Activated effector memory CD4-positive, alpha-beta T cell treated with Interleukin-2 at 50 U/mL for 16 hours (primary cell): Measurements from ENCODE around the gene TBC1D2.
"Not testable (repeated sequence)": the region's sequence is repeated elsewhere in the genome, so short reads cannot be mapped to it uniquely, and the experiment has no call there.

Experiments
- DNase-seq: peaks from one replicate; pipeline ENCODE4 v3.0.0-alpha.2; 2020

The TBC1D2 gene

DNA sequence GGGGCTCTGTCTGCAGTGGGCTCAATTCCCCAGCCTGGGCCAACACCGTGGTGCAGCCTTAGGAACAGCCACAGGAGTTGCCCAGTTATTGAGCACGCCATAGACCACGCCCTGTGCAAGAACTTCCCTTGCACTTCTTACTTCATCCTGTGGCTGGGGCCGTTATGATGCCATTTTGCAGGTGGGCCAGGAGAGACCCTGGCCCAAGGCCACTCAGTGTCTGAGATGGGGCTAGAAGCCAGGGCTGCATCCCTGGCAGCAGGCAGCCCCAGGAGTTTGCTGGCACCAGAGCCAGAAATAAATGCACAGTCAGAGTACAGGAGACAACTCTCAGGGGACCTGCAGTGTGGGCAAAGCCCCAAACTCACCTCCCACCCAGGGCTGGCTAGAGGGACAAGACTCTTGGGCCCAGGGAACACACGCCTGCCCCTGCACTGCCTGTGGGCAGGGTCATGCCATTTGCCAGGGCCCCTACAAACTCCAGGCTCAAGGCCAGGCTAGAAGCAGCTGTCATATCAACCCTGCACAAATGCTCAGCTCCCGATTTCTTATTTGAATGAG, 69.8 kb downstream of the TBC1D2 start:
- DNase-seq = no peak

DNA sequence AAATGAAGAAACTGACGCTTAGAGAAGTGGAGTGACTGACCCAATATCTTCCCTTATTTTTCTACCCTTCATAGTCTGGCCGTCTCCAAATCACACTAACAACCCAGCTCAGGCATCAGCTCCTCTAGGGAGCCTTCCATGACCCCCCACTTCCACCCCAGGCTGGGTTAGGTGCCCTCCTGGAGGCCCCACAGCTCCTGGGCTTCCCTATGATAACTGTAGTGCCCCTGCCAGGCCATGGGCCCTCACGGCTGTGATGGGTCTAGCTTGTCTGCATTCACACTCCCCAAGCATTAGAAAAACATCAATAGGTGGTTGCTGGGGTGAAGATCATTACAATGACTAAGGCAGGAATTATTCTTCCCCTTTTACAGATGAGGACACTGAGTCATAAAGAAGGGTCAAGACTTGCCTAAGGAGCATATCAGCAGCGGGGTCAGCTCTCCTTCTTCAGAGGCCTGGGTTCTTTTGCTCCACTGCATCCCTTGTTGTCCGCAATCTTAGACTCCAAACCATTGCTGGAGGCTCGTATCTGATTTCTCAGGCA, 70.4 kb downstream of the TBC1D2 start:
- DNase-seq = no peak

DNA sequence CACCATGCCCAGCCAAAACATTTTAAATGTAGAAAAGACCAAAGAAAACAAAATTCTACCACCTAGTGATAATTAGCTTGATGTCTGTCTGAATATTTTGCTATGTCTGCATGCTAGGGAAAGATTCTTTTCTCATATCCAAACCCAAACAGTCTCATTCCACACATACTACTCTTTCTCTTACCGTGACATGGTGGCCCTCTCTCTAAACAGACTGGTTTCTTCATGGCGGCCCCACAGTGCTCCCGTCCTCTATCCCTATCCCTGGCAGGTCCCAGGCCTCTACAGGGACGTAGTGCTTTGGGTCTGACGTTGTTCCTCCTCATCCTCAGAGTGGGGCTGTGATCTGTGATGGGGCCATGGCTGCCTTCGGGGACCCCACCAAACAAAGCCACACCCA, 71.1 kb downstream of the TBC1D2 start:
- no peak for DNase-seq

DNA sequence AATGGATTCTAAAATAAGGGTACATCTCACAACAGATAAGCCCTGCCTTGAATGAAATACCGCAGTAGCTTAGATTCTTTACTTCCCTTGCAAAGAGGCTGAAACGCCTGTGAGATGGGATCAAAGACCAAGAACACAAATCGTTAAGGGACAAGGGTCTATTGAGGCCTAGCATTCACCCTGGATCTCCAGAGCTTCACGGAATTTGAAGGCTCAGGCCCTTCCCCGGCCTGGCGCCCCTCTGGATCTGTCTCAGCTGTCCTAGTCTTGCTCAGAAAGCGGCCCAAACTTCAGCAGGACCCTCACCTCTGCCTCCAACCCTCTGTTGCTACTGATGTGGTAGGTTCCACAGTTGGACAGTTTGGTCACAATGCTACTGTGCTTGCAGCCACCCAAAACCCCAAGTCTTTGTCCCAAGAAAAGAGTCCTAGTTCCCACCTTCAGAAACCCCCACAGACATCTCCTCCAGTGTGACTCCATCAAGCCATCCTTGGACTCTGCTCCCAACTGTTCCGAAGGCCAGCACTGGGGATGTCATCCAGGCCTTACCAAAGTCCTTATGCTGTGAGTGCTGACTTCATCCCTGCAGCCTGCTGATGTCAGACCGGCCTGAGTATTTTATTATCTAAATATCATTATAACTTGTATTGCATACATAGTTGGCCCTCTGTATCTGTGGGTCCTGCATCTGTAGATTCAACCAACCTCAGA, 72.4 kb downstream of the TBC1D2 start:
- DNase-seq = no peak

DNA sequence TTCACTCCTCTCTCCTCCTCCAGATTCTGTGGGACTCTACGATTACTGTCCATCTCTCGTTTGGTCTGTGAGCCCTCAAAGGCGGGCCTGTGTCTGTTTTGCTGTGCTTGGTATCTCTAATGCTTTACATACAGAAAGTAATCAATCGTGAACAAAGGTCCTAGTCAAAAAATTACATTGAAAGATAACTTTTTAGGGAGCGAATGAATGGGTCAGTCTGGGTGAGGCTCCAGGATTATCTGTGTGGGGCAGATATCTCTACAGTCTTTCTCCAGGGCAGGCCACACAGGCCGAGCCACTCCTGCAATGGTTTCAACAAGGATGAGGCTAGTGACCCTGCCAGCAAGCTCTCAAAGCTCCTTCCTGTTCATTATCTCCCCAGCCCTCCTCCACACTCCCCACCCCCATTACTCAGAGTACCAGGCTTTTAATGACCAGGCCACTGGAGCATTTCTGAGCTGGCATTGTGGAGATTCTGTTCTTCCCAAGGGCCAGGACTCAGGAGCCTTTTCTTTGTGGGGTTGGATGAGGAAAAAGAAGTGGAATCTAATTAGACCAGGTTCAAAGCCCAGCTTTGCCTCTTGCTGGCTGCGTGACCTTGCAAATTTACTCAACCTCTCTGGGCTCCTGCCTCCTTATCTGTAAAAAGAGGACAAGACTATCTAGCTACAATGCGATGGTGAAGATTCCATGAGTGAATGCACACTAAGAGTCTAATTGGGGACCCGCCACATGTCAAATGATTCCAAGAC, 73.2 kb downstream of the TBC1D2 start:
- DNase-seq = no peak

DNA sequence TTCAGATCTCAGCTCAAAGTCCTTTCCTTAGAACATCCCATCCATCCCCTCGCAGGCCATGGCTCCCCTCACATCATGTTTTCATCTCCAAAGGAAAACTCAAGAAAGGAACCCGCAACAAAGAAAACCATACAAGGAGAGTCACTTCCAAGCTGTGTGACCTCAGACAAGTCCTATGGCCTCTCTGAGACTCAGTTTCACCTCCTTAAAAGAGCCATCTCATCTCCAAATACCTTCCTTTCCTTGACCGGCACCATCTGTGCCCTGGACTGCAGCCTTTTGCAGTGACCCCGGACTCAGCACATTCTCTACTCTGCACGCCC, 73.7 kb downstream of the TBC1D2 start:
- no peak for DNase-seq

DNA sequence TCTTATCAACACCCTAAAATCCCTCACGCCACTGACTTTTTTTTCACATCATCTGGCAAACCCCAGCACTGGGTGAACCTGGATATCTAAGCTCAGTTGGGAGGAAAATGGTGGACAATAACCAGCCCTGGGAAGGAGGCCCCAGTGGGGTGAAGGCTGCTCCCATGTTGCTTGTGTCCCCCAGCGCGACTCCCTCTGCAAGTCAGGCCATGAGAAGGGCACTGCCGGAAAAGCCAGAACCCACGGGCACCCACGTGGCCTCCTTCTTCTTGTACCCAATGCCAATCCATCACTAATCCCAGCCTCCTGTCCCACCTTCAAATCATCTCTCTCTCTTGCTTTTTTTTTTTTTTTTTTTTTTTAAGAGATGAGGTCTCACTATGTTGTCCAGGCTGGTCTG, 74.5 kb downstream of the TBC1D2 start:
- DNase-seq = no peak

DNA sequence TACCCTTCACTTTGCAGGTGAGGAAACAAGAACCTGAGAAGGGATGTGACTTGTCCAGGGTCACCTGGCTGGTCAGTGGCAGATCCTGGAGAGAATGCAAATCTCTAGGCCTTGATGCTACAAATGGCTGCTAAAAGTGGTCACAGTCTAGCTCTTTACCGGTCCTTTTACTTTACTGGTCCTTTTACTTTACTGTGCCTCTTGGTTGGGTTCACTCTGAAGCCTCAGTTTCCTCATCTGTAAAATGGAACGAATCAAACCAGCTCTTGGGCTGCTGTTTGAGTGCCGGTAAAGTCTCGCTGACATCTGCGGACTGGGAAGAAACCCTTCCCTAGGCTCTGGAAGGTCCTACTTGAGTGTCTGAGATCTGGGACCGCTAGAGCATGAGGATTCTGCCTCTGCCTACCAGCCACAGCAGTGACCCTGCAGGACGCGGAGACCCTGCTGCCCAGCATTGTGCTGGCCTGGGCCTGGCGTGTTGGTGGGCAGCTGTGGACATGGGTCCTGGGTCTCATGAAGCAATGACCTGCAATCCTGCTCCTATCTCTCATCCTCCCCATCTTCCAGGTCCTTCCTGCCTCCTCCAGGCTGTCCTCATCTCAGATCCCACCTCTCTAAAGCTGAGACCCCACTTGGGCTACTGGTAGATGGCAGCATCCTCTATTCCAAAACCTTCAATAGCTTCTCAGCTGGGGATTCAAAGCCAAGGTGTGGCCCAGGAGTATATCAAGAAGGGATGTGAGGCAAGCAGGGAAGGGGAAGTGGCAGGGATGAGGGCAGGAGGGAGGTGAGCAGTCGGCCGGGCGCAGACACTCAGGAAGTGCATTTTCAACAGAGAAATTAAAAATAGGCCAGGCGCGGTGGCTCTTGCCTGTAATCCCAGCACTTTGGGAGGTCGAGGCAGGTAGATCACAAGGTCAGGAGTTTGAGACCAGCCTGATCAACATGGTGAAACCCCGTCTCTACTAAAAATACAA, 76.3 kb downstream of the TBC1D2 start:
- no peak for DNase-seq

DNA sequence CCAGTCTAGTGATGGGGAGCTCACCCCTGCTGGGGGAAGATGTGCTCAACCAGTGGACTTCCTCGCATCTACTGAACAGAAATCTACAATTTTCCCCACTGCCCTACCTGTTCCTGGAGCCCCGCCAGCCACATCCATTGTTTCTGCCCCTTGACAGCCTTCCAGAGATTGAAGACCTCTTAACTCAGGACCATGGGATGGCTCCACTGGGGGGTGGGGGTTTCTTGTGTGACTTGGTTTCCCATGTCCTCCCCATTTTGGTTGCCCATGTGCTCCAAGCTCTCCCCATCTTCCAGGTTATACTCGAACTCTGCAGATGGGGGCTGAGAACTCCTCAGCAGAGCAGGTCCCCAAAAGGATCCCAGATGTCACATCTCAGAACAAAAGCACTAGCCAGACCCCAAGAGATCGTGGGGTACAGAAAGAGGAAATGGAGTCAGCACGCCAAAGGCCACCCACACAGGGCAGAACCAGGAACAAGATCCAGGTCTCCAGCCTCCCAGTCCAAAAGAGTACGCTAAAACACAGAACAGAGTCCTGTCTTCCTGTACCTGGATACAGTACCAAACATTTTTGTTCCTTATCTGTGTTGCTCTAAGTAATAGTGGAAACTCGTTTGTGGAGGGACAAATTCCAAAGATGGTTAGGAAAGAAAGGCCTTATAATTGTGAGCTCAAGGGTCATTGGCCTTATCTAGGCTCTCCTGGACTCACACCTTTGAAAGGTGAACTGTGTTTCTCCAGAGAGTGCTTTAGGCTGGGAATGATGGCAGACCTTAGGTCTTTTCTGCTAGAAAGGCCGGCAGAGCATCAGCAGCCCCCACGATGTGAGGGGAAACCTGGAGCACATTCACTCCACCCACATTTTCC, 78.8 kb downstream of the TBC1D2 start:
- no peak for DNase-seq

DNA sequence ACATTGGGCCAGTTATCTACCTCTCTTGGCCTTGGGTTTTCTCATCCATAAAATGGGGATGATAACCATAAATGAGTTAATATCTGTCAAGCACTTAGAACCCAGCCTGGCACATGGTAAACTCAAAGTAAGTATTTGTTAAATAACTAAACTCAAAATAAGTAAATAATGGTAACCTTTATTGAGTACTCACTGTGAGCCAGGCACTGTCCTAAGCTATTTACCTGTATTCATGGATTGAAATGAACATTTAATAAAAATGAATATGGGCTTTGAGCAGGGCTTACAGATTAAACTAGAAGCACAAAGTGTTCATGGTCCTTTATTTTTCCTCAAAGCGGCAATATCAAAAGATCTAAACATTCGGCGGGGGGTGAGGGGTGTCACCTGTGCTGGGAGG, 79.7 kb downstream of the TBC1D2 start:
- no peak for DNase-seq

DNA sequence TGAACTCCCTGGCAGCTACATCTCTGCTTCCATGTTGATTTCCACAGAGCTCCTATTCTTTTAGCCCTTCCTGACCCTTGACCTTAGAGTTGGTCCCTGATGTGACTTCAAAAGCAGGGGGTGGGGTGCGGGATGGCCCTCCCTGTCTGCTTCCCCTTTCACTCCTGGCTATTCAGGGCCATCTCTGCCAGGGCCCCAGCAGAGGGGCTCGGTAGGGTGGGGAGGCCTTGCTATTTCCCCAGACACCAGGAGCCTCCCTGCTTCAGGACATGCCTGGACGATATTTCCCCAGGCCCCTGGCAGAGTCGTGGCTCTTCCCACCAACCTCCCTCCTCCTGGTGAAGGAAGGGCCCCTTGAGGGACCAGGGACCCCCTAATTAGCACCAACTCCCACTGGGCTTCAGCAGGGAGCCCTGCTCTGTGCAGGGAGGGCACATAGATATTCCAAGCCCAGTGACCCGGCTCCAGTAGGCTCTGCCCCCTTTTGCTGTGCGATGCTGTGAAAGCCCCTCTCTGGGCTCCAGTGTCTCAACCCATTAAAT, 80.3 kb downstream of the TBC1D2 start:
- no peak for DNase-seq

DNA sequence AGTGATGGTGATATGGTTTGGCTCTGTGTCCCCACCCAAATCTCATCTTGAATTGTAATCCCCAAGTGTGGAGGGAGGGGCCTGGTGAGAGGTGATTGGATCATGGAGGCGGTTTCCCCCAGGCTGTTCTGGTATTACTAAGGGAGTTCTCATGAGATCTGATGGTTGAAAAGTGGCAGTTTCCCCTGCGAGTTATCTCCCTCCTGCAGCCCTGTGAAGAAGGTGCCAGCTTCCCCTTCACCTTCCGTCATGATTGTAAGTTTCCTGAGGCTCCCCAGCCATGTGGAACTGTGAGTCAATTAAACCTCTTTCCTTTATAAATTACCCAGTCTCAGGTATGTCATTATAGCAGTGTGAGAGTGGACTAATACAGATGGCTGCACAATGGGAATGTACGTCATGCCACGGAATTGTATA, 80.9 kb downstream of the TBC1D2 start:
- DNase-seq = not testable (repeated sequence)

DNA sequence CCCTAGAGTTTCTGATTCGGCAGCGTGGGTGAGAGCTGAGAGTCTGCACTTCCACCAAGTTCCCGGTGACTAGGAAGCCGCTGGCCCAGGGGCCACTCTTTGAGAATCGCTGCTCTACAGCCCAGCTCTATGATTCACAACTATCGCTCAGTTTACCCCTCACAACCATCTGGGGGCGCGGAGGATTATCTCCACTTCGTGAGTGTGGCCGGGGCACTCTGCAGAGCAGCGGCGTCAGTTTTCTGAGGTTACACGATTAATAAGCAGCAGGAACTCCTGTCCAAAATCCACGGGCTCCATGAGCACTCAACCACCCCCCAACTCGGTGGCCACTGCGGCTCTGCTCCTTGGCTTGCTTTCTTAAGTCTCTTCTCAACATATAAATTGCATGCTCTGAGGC, 82.3 kb downstream of the TBC1D2 start:
- no peak for DNase-seq

DNA sequence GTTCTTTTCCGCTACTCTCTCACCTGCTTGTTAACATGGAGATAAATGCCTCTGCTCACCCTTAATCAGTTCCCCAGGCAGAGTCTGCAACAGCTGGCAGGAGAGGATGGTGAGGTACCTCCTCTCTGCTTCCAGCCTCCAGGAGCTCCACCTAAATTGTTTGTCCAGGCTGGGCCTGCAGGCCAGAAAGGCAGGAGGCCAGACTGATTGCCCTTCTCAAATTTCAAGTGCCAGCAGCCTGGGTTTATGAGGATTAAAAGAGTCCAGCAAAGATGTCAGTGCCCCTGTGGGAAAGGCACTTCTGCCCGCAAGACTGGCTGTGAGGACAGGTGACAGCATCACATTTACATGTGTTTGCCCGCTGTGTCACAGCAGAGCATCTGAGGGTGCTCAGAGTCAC, 82.8 kb downstream of the TBC1D2 start:
- DNase-seq = no peak

DNA sequence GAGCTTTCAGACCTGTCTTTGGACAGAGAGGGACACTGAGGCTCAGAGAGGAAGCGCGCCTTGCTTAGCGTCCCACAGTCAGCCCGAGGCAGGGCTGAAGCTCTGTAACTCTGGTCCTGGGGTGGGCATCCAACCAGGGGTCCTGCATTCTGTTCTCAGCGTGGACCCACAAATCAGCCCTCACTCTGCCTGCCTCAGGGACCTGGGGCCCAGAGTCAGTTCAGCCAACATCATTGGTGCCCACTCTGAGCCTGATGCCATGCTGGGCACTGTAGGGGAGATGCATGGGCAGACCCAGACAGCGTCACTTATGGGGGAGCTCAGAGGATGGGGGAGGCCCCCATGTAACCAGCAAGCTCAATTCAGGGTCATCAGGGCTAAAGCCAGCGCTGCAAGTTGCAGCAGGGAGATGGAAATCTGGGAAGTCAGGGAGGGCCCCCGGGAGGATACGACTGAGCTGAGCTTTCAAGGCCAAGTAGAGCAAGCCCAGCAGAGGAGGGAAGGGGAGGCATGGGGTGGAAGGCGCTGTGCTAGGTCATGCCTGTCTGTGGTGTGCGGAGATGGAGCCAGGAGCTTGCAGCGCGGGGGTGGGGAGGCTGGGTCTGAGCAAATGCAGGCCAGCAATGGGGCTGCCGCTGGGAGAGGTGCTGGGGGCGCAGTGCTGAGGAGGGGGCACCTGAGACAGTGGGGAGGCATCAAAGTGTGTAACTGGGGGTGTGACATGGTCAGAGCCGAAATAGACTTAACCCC, 84.1 kb downstream of the TBC1D2 start:
- DNase-seq = no peak

DNA sequence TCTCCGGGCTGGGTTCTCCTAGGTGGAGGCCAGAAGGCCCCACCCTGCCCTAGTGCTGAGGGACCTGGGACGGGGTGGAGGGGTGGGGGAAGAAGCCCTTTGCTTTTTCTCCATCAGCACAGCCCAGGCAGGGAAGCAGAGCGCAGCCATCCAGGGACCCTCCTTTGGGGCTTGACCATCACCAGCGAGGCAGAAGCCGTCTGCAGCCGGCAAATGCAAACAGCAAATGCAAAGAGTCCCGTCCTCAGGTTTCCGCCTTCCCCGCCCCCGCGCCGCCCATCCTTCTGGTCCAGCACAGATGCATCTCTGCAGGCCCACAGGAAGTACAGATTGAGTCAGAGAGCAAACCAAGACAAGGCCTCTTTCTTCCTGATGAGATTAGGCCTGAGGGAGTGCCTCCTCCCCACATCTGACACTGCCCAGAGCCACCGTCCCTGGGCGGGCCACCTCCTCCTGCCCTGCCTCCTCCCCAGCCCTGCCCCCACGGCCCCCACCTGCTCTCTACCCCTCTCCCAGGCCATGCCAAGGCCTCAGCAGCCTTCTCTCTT, 86.4 kb downstream of the TBC1D2 start:
- DNase-seq = peak; percentile 42

DNA sequence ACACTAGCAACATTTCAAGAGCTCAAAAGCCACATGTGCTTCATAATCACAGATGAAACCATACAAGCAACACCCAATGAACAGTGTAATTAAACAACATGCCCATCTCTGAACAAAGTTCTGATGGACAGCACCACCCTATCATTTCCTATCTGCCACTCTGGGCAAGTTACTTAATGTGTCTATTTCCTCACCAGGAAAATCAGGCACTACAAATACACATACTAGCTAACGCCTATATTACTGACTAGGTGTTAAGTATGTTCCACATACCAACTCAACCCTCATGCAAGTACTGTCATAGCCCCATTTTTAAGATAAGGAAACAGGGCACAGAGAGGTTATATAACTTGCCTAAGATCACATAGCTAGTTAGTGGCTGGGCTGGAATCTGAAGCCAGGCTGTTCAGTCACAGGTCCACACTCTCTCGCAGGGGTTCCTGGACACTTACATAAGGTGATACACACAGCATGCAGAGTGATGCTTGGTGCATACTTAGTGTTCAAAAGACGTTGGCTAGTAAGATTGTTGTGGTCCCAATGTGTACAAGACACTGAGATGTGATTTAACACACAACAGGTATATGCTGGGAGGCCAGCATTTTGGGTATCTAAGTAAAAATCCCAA, 87.2 kb downstream of the TBC1D2 start:
- DNase-seq = no peak

DNA sequence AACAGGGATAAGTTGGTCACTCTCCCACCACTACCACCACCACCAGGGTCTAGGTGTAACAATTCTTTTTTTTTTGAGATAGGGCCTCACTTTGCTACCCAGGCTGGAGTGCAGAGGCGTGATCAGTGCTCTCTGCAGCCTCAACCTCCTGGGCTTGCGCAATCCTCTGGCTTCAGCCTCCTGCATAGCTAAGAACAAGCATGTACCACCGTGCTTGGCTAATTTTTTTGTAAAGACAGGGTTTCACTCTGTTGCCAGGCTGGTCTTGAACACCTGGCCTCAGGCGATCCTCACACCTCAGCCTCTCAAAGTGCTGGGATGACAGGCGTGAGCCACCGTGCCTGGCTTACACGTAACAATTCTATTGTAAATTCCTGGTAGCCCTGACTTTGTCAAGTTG, 90.5 kb downstream of the TBC1D2 start:
- DNase-seq = no peak

DNA sequence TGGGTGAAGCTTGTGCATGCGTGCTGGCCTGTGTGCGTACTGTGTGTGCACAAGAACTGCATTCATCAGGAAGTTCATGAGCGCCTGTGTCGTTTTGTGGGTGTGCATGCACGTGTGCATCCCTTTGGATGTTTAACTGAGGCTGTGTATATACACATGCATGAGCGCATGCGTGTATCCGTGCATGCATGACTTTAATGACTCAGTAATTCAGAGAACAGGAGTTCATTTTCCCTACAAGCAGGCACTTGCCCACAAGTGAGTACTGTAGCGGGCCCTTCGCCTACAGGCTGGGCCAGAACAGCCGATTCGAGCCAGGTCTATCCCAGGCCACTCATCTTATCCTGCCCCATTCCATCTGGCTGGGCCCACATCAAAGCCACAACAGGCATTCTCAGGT, 92.8 kb downstream of the TBC1D2 start:
- no peak for DNase-seq

DNA sequence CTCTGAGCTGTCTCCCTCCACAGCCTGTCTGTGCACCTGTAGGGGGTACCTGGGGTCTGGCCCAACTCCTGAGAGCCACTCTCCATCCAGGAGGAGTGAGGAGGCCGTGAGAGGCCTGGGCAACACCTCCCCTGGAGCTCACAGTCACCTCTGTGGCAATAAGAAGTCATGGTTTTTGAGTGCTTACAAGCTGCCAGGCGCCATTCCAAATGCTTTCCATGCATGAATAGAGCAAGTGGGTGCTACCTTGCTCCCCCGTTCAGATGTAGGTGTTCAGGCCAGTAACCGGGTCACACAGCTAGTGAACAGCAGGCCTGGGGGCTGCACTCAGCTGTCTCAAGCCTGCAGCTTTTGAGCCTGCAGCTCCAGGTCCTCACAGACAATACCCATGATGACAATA, 93.6 kb downstream of the TBC1D2 start:
- no peak for DNase-seq
